ENCODE measurements around the gene S100PBP.

Gene S100PBP

DNA sequence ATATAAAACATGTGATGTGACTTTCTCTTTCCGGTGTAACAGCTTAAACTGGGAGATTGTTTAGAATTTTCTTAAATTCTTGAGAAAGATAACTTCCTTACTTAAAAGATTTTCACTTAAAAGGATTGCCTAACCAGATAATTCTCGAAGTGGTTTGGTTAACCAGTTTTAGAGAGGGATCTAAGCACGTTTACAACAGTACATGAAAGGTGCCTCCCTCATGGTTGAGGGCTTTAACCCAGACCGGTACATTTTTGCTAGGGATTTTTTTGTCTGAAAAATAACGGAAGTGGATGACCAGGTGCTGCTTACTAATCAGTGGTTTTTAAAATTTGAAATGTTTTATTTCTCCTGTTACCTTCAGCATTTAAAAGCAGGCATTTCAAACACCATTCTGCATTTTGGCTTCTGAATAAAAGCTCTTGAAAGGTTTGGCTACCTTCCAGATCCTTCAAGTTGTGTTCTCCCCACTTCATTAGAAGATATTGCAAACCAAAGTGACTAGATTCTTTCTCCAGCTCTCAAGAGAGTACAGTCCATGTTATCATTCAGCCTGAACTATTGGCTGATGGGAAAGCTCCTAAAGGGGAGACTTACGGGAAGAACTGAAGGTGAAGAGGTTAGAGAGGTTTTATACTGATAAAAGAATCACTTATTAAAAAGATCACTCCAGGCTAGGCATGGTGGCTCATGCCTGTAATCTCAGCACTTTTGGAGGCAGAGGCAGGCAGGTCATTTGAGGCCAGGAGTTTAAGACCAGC is 12.8 kb downstream of the S100PBP start:
- no peak for DNase-seq

- no peak for DNase-seq
These were observed 14.4 kb downstream of the S100PBP start for GRCh38 chr1:32831878-32832277.

- DNase-seq, result no peak
These were observed 31.1 kb downstream of the S100PBP start for GRCh38 chr1:32848354-32849063.

DNA sequence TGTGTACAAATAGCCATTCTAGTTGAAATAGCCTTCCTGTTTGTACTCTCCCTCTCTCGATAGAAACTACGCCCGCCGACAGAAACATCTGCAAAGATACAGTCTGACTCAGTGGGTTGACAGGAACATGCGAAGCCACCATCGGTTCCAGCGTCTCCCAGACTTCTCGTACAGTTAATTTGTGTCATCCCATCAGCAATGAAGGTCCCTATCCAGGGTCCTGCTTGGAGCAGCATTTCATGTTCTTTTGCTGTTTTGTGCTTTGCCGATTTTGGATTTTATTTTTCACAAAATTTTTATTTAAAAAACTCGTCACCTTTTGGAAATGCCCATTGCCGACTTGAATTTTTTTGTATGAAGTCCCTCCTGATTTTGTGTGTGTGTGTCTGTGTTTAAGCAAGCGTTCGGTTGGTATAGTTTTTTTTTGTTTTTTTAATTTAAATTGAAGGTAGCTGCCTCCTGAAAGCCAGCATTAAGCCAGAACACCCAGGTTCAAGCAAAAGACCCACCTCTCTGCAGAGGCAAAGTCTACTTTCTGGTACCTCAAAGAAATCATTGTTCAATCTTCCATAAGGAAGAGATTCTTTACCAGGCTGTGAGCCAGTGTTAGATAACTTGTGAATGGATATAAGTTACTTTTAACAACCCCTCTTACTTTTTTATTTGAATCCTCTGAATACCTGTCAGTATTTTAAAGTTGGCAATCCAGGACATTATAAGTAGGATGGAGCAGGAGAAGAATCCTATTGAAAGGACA is 38.6 kb downstream of the S100PBP start:
- no peak for DNase-seq

DNA sequence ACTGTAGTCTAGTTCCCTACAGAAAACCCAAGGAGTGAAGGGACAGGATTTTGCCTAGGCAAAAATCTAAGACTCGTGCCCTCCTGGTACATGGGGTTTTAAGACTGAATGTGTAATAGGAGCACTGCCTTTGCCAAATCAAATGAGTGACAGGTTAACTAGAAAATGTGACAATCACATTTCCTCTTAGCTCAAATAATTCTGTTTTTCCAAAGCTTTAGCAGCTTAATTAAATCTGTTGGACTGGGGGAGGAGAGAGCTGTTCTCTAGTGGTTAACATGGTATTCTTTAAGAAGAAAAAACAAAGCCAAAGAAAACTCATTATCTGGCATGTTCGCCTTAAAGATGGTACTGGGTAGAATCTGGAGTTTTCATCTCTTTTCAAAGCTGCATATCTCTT is 40.7 kb downstream of the S100PBP start:
- DNase-seq, result no peak

DNA sequence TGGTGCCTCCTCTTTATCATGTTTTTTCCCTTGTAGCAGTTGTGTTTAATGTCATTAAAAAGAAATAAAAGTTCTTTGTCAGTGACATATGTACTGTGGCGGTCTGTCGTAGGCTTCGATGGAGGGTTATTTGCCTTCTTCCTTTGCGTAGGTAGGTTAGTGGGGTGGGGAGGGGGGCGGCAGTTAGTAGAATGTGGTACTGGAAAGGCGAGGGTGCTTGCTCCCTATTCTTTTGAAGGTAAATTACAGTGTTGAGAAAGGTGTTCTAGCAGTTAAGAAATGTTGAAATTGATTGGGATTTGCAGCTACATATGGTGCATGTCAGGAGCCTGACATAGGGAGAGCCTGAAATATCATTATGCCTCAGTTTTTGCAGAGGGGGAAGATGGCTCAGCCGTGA is 41.3 kb downstream of the S100PBP start:
- DNase-seq, result no peak

GRCh38 chr1:32859915-32860314 is 42.5 kb downstream of the S100PBP start:
- no peak for DNase-seq

- no peak for DNase-seq
These were observed 43.1 kb downstream of the S100PBP start for GRCh38 chr1:32860566-32860965.

DNA sequence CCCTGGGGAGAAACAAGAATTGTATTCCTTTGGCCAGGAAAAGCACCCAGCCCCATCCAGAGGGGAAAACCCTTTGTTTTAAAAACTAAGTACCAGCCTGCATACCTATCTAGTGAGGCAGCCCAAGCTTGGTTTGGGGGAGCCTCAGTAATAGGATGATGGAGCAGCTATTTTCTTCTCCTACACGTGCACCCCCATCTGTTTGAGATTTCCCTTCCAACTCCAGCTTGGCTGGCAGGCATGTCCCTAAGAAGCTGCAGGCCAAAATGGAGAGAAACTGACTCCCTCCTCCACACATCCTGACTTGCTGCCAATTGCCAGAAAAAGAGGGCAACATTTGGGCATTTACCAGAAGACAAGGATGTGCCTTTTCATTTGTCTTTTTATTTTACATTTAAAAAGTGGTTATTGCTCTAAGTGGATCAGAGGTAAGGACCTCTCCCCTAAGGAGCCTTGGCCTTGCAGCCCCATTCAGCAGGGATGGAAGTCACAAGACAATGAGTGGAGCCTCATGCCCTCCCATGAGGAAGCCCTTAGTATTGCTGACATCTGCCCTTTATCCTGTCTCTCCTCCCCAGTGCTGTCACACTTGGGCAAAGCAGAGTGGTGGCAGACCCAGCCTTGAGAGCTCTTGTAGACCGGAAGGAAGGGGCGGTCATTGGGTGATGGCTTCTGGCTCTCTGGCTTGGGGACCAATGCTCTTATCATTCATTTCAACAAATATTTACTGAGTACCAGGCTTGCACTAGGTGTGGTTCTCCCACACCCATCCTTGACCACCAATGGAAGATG is 44.6 kb downstream of the S100PBP start:
- DNase-seq, result peak; percentile 68

DNA sequence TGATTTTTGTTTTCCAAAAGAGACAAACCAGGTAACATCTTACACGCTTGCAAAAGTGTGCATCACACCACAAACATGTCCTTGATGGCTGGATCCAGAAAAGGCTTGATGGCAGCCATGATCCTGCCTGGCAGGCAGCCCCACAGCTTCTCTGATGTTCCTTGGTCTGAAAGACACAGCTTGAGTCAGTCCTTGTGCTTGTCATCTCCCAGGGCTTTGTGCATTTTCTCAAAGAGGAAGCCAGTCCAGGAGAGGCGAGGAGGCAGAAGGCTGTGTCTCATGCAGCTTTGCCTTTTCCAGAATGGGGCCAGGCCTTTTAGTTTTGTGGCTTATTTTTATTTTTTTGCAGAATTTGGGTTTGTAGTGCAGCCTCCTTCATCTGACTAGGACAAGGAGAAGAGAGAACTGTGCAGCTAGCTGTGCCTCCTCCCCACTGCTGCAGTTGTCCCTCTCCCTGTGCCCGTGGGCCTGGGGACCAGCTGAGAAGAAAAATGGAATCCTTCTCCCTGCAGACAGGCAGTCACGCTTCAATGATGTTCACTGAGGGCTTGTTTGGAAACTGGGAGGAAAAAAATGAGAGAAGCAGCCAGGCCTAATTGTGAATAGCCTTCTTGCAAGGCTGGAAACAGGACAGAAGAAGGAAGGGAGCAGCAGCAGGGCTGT is 45.9 kb downstream of the S100PBP start:
- no peak for DNase-seq

DNA sequence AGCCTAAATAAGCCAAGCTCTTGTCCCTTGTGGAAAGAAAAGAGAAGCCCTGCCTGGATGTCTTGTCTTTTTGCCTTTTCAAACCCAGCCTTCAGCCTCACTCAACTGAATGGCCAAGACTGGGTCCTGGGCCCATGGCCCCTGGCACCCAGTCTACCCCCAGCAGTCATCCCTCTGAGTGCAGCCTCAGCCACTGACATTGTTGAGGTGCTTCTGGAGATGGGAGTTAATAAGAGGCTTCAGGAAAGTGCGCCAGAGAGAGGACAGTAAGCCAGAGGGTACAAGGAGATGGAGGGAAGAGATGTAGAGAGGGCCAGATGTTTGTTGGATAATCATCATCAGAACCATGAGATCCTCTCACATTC is 46.4 kb downstream of the S100PBP start:
- no peak for DNase-seq

DNA sequence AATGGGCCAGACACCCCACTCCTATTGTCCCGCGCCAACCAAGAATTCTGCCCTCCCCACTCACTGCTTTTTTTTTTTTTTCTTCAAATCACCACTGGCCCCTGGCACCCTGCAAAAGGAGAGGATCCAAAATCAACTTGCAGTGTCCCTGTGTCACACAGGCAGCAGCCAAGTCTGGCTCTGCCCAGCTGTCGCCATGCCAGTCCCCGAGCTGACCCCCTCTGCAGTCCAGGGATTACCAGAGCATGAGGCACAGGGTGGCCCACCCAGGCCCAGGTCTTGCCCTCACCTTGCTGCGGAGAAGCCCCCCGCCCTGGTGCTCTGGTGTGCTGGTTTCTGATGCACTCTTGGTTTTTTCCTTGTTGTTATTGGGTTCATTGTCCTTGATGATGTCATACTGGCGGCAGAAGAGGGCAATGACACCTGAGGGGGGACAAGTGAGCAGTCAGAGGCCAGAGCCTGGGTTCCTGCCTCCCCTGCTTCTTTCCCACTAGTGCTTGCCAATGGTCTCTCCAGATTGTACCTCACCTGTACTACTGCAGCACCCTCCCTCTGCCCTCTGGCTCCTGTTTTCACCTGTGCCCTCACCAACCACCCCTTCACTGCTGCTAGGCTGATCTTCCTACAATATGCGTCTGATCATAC is 47.0 kb downstream of the S100PBP start:
- no peak for DNase-seq

- no peak for DNase-seq
These were observed 48.4 kb downstream of the S100PBP start for GRCh38 chr1:32865639-32866405.

DNA sequence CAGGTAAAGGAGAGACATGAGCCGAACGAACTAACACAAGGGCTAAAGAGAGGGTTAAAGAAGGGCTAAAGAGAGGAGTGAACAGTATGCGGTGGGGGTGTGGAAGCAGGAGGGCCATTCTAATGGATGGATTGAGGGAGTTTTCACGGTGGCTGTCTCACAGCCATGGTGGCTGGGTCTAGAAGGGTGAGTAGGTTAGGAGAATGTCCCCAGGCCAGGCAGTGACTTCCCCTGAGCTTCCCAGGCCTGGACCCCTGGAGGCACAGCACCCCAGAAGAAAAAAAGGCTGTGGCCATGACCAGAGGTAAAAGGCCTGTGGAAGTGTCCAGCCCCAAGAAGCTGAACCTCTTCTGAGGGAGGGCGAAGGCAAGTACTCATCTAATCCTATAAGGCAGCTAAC is 49.7 kb downstream of the S100PBP start:
- no peak for DNase-seq

DNA sequence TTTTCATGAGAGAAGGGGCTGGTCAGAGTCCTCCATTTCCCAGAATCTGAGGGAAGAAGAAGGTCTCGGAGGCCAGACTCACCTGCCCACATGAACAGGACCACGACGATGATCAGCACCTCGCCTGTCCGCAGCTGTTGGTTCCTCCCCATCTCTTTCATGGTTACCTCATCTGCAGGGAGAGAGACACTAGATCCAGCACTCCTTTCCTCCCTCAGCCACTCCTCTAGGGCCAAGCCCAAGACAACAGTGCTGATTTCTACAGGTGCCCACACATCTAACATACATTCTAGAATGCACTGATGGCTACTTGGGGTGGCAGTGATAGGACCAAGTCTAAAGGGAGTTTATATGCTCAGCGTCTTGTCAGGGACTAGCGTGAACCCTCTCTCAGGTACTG is 50.2 kb downstream of the S100PBP start:
- DNase-seq, result no peak

- DNase-seq, result no peak
These were observed 50.6 kb downstream of the S100PBP start for GRCh38 chr1:32868085-32868484.

GRCh38 chr1:32868806-32869455 is 51.5 kb downstream of the S100PBP start:
- DNase-seq, result no peak

- no peak for DNase-seq
These were observed 52.6 kb downstream of the S100PBP start for GRCh38 chr1:32869923-32870614.

GRCh38 chr1:32870615-32871363 is 53.3 kb downstream of the S100PBP start, which contains the start of gene FNDC5:
FNDC5 (minus strand) TSS chr1:32870912.
- DNase-seq, result peak; percentile 23
